Measurements from ENCODE around the gene TANGO2. TPM values are rescaled to one million over a fixed set of nuclear protein-coding genes. Genes with fewer than 3 reads are reported as not detected.

TANGO2 gene
- total and polyA plus RNA-seq, 9 of the 15 experiments (the other 6 are each of a cell fraction or from before 2014, with no cell fraction given) = 15.5 to 94.9 (median 70.1) TPM

- H3K4me3 ChIP-seq = no peak overlapping the region
- no peak overlapping the region for H3K27ac ChIP-seq (ENCODE audit: extremely low read depth, low read depth, low read length)
- in situ Hi-C loops (cut with MboI) (no loop called here), intact Hi-C loops (cut with micrococcal nuclease) (no loop called here)
- CTCF ChIA-PET (ENCODE audit: low intra/inter-chr PET ratio) = no interaction called here
- BruUV-seq (replicated peaks) = no TSS peak
- H2AFZ ChIP-seq (ENCODE audit: low read depth, low read length) = no peak overlapping the region
- no peaks in the 10 kb centered on the region for H3K36me3 ChIP-seq (ENCODE audit: control insufficient read depth, insufficient read depth, low read length)
- POLR2A ChIA-PET = interaction anchor here (0.6 to 3.1 kb wide), 15 partner anchors 8 to 234 kb away, joined by 3 to 20 read pairs (median 4); partner anchors contain the start of gene TRMT2A
- DNase-seq (ENCODE audit: extremely low read depth in 1 of 4, low spot score in 3 of 4) = no peak
- H3K9me3 ChIP-seq (replicated peaks; ENCODE audit: control insufficient read depth, insufficient read depth, low read depth, low read length) = no peaks in the 10 kb centered on the region
- TF ChIP-seq KLF1 (tag; IDR thresholded peaks at IDR 0.05) (0 out of 2 replicates have a peak, but pooled peaks have one; percentile 2), ARID4B (CRISPR knock-in tag; IDR thresholded peaks at IDR 0.05) (no peak), ZKSCAN8 (CRISPR knock-in tag; IDR thresholded peaks at IDR 0.05) (no peak), RBBP5 (IDR thresholded peaks at IDR 0.05; ENCODE audit: borderline replicate concordance, insufficient read depth, low read length, poor library complexity, severe bottlenecking) (peak; percentile 11), FOXA3 (CRISPR knock-in tag; conservative IDR thresholded peaks at IDR 0.05 in 1 of 2, IDR thresholded peaks at IDR 0.05 in 1 of 2) (no peak), ZNF224 (CRISPR knock-in tag; IDR thresholded peaks at IDR 0.05) (no peak), CHD1 (IDR thresholded peaks at IDR 0.05; ENCODE audit: low read length) (peak; percentile 67), SMC3 (conservative IDR thresholded peaks at IDR 0.05; ENCODE audit: insufficient read depth, low read depth, low read length) (no peak), TARDBP (IDR thresholded peaks at IDR 0.05) (no peak)
- H3K27me3 ChIP-seq (ENCODE audit: control insufficient read depth in 2 of 2, insufficient read depth in 2 of 2, low read length in 2 of 2) = no peaks in the 10 kb centered on the region
- peaks cover 59% of the 10 kb centered on the region for H4K20me1 ChIP-seq (replicated peaks; ENCODE audit: control insufficient read depth, insufficient read depth, low read length)
- H3K9me1 ChIP-seq (ENCODE audit: control insufficient read depth, insufficient read depth, low read length) = peaks cover 12% of the 10 kb centered on the region
- H3K79me2 ChIP-seq (ENCODE audit: control insufficient read depth, insufficient read depth, low read length) = no peaks in the 10 kb centered on the region
- no peak overlapping the region for H3K4me2 ChIP-seq (ENCODE audit: insufficient read depth, low read length)
- FAIRE-seq = no peak
- ATAC-seq = no peak
- peak overlapping the region in 1 of 2 experiments; percentile 67; a peak in 2 of 4 replicates for H3K9ac ChIP-seq (ENCODE audit: insufficient read depth in 1 of 2, low read depth in 2 of 2, low read length in 2 of 2)
- H3K4me1 ChIP-seq (replicated peaks in 1 of 2; ENCODE audit: control insufficient read depth in 2 of 2, insufficient read depth in 2 of 2, low read length in 2 of 2) = peaks cover 34 to 71% of the 10 kb centered on the region in 2 experiments
Observed at GRCh38 chr22:19991395-19991644, 29.6 kb upstream of the TANGO2 start.

Measured in K562 (cell line).